SU-DHL-6 (cell line): ENCODE data around the gene ATAD1.
"Not testable (repeated sequence)": the region's sequence is repeated elsewhere in the genome, so short reads cannot be mapped to it uniquely, and the experiment has no call there.

Experiments used
- H2AFZ ChIP-seq: fragments of 200-600 bp; sonication (generic); 2 replicates; pipeline ENCODE4 v1.6.1; 2014; ENCODE audit warnings: low read depth, mild to moderate bottlenecking, moderate library complexity, mixed read lengths, antibody characterized with exemption, low read length; ENCODE audit not compliant: severe bottlenecking
- H3F3A ChIP-seq: fragments of 200-600 bp; shearing (Covaris generic); 2 replicates; pipeline ENCODE4 v1.6.0; 2016; ENCODE audit warnings: antibody characterized with exemption, mild to moderate bottlenecking; ENCODE audit not compliant: insufficient read depth
- H3K27ac ChIP-seq: fragments of 200-600 bp; sonication (generic); 2 replicates; pipeline ENCODE4 v1.5.1; 2016; ENCODE audit warnings: low read depth, mild to moderate bottlenecking, low read length, moderate library complexity, mixed read lengths
- H3K27me3 ChIP-seq: fragments of 200-600 bp; sonication (generic), shearing (Covaris generic); 2 replicates; pipeline ENCODE4 v1.6.0; 2014; ENCODE audit warnings: mild to moderate bottlenecking, low read length
- H3K36me3 ChIP-seq: fragments of 200-600 bp; sonication (generic); 2 replicates; pipeline ENCODE4 v1.6.1; 2014; ENCODE audit warnings: mild to moderate bottlenecking, low read length, mixed read lengths
- H3K4me2 ChIP-seq: fragments of 300-600, 200-600 bp; shearing (Covaris generic), sonication (generic); 2 replicates; pipeline ENCODE4 v1.6.0; 2014; ENCODE audit warnings: low read length, low read depth, mild to moderate bottlenecking; ENCODE audit not compliant: poor library complexity, severe bottlenecking
- H3K4me3 ChIP-seq: fragments of 200-600 bp; sonication (generic); 2 replicates; pipeline ENCODE4 v1.5.1; 2014; ENCODE audit warnings: antibody characterized with exemption, low read length, mild to moderate bottlenecking, mixed read lengths; ENCODE audit not compliant: insufficient read depth, poor library complexity, severe bottlenecking
- H3K79me2 ChIP-seq: fragments of 200-600 bp; sonication (generic); 2 replicates; pipeline ENCODE4 v1.6.1; 2014; ENCODE audit warnings: mild to moderate bottlenecking, low read length, moderate library complexity; ENCODE audit not compliant: insufficient read depth
- H3K9ac ChIP-seq: fragments of 200-600 bp; sonication (generic); 2 replicates; pipeline ENCODE4 v1.7.0; 2014; ENCODE audit warnings: mild to moderate bottlenecking, low read length
- H3K9me2 ChIP-seq: fragments of 200-600 bp; sonication (generic); replicated peaks from 2 replicates; pipeline ENCODE4 v1.6.1; 2014; ENCODE audit warnings: low read length; ENCODE audit not compliant: insufficient read depth
- H3K9me3 ChIP-seq: fragments of 200-600 bp; sonication (generic); 2 replicates; pipeline ENCODE4 v1.6.1; 2014; ENCODE audit warnings: low read length, mixed read lengths; ENCODE audit not compliant: insufficient read depth
- H4K20me1 ChIP-seq: fragments of 200-600 bp; sonication (generic); 2 replicates; pipeline ENCODE4 v1.6.1; 2014; ENCODE audit warnings: low read depth, mild to moderate bottlenecking, antibody characterized with exemption, low read length, moderate library complexity, mixed read lengths
- CTCF ChIP-seq: fragments of 200-600 bp; sonication (generic); IDR thresholded peaks from one replicate; pipeline ENCODE4 v1.5.1; 2017; ENCODE audit warnings: antibody characterized with exemption, mild to moderate bottlenecking, low read length, moderate library complexity; ENCODE audit not compliant: insufficient read depth, poor library complexity, severe bottlenecking
- EZH2phosphoT487 ChIP-seq: fragments of 200-600 bp; sonication (generic), shearing (Covaris generic); conservative IDR thresholded peaks from 2 replicates; pipeline ENCODE4 v1.6.1; 2018; ENCODE audit warnings: mild to moderate bottlenecking, antibody characterized with exemption, low read length, moderate library complexity, mixed read lengths

ATAD1 gene

GRCh38 chr10:87803831-87804230 is 14.2 kb downstream of the ATAD1 start:
- H3K9me2 ChIP-seq: no peaks in the 10 kb centered on the region
- no peak overlapping the region for H3K27ac ChIP-seq
- H3K36me3 ChIP-seq: peaks cover 91% of the 10 kb centered on the region
- H3K79me2 ChIP-seq: peaks cover 75% of the 10 kb centered on the region
- peaks cover 18% of the 10 kb centered on the region for H3K9me3 ChIP-seq
- no peaks in the 10 kb centered on the region for H3K27me3 ChIP-seq
- H4K20me1 ChIP-seq: no peaks in the 10 kb centered on the region
- H3K4me3 ChIP-seq: no peak overlapping the region
- H3K9ac ChIP-seq: no peak overlapping the region
- no peak overlapping the region for H2AFZ ChIP-seq
- H3F3A ChIP-seq: no peaks in the 10 kb centered on the region
- TF ChIP-seq EZH2phosphoT487 (no peak), CTCF (no peak)
- H3K4me2 ChIP-seq: no peak overlapping the region

- Histone ChIP-seq H3K9ac (no peak overlapping the region), H4K20me1 (no peaks in the 10 kb centered on the region), H3K27ac (no peak overlapping the region), H3K27me3 (no peaks in the 10 kb centered on the region), H3K9me3 (peaks cover 18% of the 10 kb centered on the region), H3K79me2 (peaks cover 71% of the 10 kb centered on the region), H3K4me3 (no peak overlapping the region), H3K9me2 (no peaks in the 10 kb centered on the region), H3F3A (no peaks in the 10 kb centered on the region), H3K4me2 (no peak overlapping the region), H2AFZ (no peak overlapping the region), H3K36me3 (peaks cover 86% of the 10 kb centered on the region)
- TF ChIP-seq CTCF (no peak), EZH2phosphoT487 (no peak)
Measured at GRCh38 chr10:87803328-87803727, 14.7 kb downstream of the ATAD1 start.

- not testable (repeated sequence) for H4K20me1 ChIP-seq
- H3K36me3 ChIP-seq: peaks cover 72% of the 10 kb centered on the region
Measured at GRCh38 chr10:87801813-87802435, 16.1 kb downstream of the ATAD1 start.

GRCh38 chr10:87799860-87800259 is 18.2 kb downstream of the ATAD1 start:
- H3K4me2 ChIP-seq: no peak overlapping the region
- H3K4me3 ChIP-seq: no peak overlapping the region
- TF ChIP-seq CTCF: no peak
- TF ChIP-seq EZH2phosphoT487: no peak
- no peak overlapping the region for H2AFZ ChIP-seq
- no peaks in the 10 kb centered on the region; the same call in 1 of the 2 replicates for H4K20me1 ChIP-seq
- H3K27ac ChIP-seq: no peak overlapping the region
- no peaks in the 10 kb centered on the region for H3F3A ChIP-seq
- peaks cover 18% of the 10 kb centered on the region for H3K9me3 ChIP-seq
- H3K36me3 ChIP-seq: peaks cover 55% of the 10 kb centered on the region
- no peaks in the 10 kb centered on the region for H3K27me3 ChIP-seq
- no peak overlapping the region for H3K9ac ChIP-seq
- H3K79me2 ChIP-seq: peaks cover 70% of the 10 kb centered on the region
- no peaks in the 10 kb centered on the region for H3K9me2 ChIP-seq

More at GRCh38 chr10:87801813-87802435, 16.1 kb downstream of the ATAD1 start:
- not testable (repeated sequence) for H3K27ac ChIP-seq, H3K4me3 ChIP-seq, H3F3A ChIP-seq, H3K4me2 ChIP-seq, H2AFZ ChIP-seq, H3K9me2 ChIP-seq, H3K9ac ChIP-seq, H3K27me3 ChIP-seq
- Histone ChIP-seq H3K79me2 (peaks cover 73% of the 10 kb centered on the region), H3K9me3 (peaks cover 18% of the 10 kb centered on the region)
